ENCODE data around the gene EXOC8.

EXOC8 gene

GRCh38 chr1:231334079-231334666 lies 3.5 kb downstream of the EXOC8 start:
- peak overlapping the region; percentile 13 for H3K4me3 ChIP-seq (ENCODE audit: control insufficient read depth, low read depth, low read length)
- TF ChIP-seq, protein P1, sequence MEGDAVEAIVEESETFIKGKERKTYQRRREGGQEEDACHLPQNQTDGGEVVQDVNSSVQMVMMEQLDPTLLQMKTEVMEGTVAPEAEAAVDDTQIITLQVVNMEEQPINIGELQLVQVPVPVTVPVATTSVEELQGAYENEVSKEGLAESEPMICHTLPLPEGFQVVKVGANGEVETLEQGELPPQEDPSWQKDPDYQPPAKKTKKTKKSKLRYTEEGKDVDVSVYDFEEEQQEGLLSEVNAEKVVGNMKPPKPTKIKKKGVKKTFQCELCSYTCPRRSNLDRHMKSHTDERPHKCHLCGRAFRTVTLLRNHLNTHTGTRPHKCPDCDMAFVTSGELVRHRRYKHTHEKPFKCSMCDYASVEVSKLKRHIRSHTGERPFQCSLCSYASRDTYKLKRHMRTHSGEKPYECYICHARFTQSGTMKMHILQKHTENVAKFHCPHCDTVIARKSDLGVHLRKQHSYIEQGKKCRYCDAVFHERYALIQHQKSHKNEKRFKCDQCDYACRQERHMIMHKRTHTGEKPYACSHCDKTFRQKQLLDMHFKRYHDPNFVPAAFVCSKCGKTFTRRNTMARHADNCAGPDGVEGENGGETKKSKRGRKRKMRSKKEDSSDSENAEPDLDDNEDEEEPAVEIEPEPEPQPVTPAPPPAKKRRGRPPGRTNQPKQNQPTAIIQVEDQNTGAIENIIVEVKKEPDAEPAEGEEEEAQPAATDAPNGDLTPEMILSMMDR (IDR thresholded peaks at IDR 0.05; ENCODE audit: control insufficient read depth, insufficient read depth, low read depth, low read length, missing control alignments) = no peak
- DNase-seq (ENCODE audit: low read depth) = no peak

DNA sequence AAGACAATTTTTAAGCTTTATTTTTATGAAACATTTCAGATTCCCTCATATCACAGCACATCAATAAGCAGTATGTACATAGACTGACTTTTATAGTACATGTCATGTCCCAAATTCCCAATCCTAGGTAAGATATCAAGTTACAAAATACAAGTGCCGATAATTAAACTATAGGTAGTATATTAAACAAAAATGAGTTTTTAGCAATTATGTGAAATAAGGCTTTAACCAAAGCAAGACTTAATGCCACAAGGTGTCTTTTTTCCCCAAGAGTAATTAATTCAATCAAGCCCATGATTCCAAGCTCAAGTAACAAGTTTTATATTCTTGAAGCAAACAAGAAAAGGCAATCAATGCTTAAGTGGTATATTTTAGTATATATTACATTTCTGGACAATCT lies 4.9 kb downstream of the EXOC8 start:
- no peak overlapping the region for H3K4me3 ChIP-seq (ENCODE audit: control insufficient read depth, low read depth, low read length)
- TF ChIP-seq, protein P1 (IDR thresholded peaks at IDR 0.05; ENCODE audit: control insufficient read depth, insufficient read depth, low read depth, low read length, missing control alignments) = no peak
- no peak for DNase-seq (ENCODE audit: low read depth)

DNA sequence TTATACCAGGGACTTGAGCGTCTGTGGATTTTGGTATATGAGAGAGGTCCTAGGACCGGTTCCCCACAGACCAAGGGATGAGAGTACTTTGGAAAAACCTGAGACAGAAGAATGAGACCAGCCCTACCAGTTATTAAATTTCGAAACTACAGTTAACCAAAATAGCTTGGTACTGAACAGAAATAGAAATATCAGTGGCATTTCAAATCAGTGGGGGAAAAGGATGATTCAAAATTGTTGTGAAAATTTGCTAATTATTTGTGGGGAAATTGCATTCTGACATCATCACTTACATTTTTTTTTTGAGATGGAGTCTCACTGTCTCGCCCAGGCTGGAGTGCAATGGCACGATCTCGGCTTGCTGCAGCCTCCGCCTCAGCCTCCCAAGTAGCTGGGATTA lies 8.2 kb downstream of the EXOC8 start:
- TF ChIP-seq, protein P1 (IDR thresholded peaks at IDR 0.05; ENCODE audit: control insufficient read depth, insufficient read depth, low read depth, low read length, missing control alignments) = no peak
- no peak for DNase-seq (ENCODE audit: low read depth)
- no peak overlapping the region for H3K4me3 ChIP-seq (ENCODE audit: control insufficient read depth, low read depth, low read length)

GRCh38 chr1:231327617-231328016 lies 10.0 kb downstream of the EXOC8 start:
- DNase-seq (ENCODE audit: low read depth) = no peak
- no peak overlapping the region for H3K4me3 ChIP-seq (ENCODE audit: control insufficient read depth, low read depth, low read length)
- TF ChIP-seq, protein P1 (IDR thresholded peaks at IDR 0.05; ENCODE audit: control insufficient read depth, insufficient read depth, low read depth, low read length, missing control alignments) = no peak

- H3K4me3 ChIP-seq (ENCODE audit: control insufficient read depth, low read depth, low read length) = no peak overlapping the region
- TF ChIP-seq, protein P1 (IDR thresholded peaks at IDR 0.05; ENCODE audit: control insufficient read depth, insufficient read depth, low read depth, low read length, missing control alignments) = no peak
- DNase-seq (ENCODE audit: low read depth) = no peak
Measured at GRCh38 chr1:231326248-231326647, 11.4 kb downstream of the EXOC8 start.

GRCh38 chr1:231324660-231325059 lies 13.0 kb downstream of the EXOC8 start:
- TF ChIP-seq, protein P1 (IDR thresholded peaks at IDR 0.05; ENCODE audit: control insufficient read depth, insufficient read depth, low read depth, low read length, missing control alignments) = no peak
- H3K4me3 ChIP-seq (ENCODE audit: control insufficient read depth, low read depth, low read length) = no peak overlapping the region
- DNase-seq (ENCODE audit: low read depth) = no peak

Measured in AG09309 (cell line).